GM19043 (cell line): ENCODE results near the gene TBRG4.
"Not testable (repeated sequence)": the region's sequence is repeated elsewhere in the genome, so short reads cannot be mapped to it uniquely, and the experiment has no call there.

Experiments used
- ATAC-seq: cut with Tn5 transposase; IDR thresholded peaks from one replicate; pipeline ENCODE4 v1.9.1; 2021; ENCODE audit warnings: low read depth; ENCODE audit not compliant: unreplicated experiment

Gene TBRG4

DNA sequence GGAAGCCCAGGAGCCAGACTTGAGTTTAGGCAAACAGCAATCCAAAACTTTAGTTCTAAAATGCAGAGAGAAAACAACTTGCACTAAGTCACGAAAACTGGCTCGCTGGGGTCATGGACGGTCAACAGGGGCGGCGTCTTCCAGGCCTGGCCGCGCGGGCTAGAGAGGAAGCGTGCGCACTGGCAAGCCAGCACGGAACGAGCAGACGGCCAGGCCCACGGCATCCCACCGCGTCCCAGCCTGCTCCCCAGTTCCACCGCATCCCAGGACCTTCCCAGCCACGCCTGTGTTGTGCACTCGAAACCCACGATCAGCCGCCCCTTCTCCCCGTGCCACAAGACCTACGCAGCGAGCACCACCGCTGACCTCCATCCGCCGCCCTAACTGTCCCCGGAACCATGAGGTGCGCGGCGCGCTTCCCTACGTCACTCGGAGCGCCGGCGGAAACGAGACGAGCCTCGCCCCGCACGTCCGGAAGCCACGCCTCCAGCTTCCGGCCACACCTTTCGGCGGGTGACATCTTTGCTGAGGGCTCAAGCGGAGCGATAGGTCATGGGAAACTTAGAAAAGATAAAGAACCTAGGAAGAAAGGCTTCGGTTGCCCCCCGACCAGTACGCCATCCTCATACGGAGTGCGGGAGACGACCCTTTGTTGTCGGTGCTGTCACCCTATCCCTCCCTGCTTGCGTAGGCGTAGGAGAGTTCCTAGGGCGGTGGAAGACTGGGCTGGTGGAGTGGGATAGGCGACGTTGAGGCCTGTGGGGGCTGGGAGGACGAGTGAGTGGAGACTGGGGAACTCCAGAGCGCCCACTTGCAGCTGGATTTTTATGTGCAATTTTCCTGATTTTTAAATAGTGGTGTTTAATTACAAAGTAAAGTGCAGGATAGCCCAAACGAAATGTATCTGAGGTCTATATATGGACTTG, at the start of gene TBRG4:
TSS of gene TBRG4 (minus strand) at position 400 of the 926 bp plus-strand sequence. CDS start 2,460 bp downstream, outside the sequence.
- ATAC-seq = peak; percentile 95

DNA sequence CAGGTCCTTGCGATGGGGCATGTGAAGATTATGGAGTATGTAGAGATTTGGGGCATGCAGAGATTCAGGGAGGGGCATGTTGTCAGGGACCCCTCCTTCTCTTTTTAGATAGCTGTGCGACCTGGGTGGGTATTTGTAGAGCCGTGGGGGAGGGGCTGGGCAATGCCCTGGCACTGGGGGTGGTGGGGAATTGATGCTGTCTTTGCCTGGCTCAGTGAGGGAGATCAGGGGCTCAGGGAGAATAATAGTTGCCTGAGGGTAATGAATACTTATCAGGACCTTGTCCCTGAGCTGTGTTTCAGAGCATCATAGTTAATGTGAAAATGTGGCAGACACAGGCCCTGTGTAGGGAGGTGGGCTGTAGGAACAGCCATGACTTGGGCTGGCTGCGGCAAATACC, 49.6 kb upstream of the TBRG4 start:
- no peak for ATAC-seq

DNA sequence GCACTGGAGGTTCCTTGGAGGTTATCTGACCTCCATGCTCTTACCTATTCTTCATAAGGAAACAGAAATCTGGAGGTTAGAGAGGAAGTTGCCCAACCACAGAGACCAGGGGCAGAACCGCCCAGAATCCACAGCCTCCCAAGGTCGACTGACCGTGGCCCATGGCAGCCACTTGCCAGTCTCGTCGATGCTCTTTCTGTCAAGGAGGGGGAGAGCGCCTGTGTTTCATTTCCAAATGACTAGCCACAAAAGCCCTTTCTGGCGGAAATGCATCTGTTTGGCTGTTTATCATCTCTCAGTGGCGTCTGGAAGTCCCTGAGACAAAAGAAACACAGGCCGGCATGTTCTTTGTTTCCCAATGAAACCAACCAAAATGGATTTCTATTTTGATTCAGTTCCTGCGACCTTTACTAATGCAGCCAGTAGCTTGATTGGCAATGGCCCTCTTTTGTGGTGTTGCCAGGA, 49.0 kb upstream of the TBRG4 start:
- peak; percentile 55 for ATAC-seq

DNA sequence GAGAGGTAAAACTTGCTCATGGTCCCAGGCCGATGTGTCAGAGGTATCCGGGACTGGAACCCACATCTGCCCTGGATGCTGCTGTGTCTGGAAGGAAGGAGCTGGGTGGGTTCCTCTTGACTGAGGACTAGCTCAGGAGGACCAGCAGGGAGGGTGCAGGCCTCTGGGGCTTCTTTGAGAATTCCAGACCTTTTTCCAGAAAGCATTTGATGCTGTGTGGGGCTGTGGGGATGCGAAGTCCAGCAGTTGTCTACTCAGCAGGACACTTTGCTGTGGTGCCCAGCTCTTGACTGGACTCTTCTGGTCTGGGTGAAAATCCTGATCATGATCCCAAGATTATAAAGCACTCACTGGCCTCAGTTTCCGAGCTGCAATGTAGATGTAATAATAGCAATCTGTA, 47.8 kb upstream of the TBRG4 start:
- no peak for ATAC-seq

DNA sequence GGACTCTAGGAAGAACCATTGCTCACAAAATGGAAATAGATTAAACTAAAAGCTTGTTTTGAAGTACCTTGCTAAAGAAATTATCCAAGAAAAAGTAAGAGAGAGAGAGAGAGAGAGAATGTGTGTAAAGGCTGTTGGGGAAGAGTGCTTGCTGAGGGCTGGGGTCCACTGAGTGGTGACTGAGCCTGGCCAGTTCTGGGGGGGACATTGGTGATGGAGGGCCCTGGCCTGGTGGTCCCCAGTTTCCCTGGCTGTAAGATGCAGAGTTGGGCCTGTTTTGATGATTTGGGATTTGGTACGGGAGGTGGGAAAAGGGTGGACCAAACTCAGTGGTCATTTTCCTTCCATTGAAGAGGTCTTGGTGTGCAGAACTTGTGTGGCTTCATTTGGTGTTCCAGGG, 47.0 kb upstream of the TBRG4 start:
- ATAC-seq = no peak

DNA sequence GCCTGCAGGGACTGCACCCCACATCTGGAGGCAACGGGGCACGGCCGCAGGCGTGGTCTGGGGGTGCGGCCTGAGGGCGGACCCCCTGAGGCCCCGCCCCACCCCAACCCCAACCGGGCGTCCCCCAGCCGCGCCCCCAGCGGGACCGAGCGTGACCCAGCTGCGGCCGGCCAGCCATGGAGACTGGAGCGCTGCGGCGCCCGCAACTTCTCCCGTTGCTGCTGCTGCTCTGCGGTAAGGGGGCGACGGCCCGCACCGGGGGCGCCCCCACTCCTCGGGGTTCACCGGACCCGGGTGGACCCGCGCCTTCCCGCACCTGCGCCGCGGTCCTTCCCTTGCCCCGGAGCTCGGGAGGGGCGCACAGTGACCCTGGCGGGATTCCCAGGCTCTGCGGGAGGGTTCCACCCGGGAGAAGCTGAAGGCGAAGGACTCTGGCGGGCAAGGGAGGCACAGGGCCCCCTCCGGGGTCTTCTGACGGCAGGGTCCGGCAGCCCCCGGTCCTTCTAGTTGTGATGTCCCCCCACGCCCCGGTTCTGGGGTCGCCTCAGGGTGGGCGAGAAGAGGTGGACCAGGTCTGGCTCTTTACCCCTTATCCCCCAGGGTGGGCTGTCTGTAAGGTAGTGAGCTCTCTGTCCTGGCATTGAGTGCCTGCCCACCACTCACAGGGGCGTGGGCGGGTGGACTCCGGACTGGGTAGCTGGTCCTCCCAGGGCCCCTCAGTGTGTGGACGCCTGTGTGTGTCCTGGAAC, 46.3 kb upstream of the TBRG4 start, which contains the start of gene RAMP3:
TSS of gene RAMP3 (plus strand) at position 139 of the 749 bp plus-strand sequence. CDS start at position 177, 38 bp downstream.
- ATAC-seq = no peak

DNA sequence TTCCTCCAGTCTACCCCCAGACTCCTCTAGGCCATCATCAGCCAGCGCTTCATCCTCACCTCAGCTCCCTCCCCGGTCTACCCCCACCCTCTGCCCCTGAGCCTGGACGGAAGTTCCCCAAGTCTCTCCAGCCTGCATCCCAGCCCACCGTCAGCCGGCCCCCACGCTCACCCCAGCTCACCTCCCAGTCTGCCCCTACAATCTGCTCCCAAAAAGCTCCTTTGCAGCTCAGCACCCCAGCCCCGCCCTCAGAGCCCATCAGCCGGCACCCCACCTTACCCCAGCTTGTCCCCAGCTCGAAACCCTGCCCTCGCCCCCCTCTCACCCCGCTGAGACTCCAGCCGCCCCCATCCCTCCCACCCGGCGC, 45.8 kb upstream of the TBRG4 start:
- no peak for ATAC-seq

DNA sequence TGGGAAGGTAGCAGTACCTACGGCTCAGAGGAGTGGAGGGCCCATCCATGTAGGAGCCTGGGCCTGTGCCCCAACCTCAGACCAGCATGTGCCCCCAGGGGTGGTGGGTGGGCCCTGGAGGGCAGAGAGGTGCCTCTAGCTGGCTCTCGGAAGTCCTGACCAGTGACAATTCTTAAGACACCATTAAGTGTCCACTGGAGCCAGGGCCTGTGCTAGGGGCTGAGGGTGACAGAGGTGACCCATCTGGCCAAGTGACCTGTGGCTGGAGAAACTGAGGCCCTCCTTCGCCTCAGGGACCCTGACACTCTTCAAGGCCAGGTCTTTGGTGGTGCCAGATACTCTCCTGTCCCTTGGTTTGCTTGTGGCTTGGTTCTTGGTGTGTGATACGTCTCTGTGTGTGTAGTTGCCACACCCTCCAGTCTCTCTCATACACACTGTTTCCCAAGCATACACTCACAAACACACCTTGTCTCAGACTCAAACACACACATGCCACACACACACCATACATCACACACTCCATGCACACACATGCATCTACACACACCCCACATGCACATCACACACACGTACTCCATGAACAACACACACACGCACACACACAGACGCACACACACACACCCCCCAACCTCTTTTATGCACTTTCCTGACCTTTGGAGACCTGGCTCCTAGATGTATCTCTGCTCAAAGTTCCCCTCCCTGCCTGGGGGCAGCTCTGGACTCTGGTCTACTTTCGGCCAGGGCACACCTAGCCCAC, 45.2 kb upstream of the TBRG4 start:
- no peak for ATAC-seq

DNA sequence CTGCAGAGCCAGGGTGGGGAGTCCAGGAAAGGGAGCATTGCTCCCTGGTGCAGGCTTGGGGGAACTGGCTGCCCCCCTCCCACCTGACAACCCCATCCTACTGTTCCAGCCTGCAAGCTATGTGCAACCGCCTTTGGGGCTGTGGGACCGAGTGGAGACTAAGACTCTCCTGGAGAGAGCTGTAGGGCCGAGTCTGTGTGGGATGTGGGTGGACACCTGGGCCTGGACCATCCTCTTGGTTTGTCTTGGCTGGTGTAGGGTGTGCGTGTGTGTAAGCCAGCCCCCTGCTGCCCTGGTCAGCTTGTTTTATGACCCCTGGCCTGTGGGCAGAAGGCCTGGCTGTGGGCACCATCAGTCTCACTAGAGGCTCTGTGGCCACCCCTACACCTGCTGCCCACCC, 44.4 kb upstream of the TBRG4 start:
- ATAC-seq = no peak

DNA sequence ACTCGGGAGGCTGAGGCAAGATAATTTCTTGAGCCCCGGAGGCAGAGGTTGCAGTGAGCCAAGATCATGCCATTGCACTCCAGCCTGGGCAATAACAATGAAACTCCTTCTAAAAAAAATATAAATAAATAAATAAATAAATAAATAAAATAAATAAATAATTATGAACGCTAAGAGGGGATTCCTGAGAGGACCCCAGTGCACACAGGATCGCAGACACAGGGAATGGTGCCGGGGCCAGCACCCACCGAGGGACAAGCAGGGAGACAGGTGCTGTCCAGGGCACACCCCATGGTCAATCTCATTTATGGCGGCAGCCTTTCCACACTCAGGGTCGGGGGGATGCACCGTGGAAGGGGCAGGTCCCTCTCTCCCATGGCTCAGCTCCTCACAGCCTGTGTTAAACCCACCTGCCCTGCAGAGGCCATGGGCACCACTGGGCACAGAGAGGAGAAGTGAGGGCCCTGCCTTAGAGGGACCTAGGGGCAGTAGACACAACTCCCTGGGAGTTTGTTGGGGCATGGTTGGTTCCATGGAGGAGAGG, 43.9 kb upstream of the TBRG4 start:
- ATAC-seq = no peak

DNA sequence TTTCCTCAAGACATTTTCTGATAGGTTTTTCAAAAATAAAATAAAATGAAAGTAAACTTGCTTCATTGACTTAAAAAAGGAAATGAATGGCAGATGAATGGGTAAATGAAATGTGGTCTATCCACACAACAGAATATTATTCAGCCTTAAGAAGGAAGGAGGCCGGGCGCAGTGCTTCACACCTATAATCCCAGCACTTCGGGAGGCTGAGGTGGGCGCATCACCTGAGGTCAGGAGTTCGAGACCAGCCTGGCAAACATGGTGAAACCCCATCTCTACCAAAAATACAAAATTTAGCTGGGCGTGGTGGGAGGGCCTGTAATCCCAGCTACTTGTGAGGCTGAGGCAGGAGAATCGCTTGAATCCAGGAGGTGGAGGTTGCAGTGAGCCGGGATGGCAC, 42.4 kb upstream of the TBRG4 start:
- not testable (repeated sequence) for ATAC-seq

DNA sequence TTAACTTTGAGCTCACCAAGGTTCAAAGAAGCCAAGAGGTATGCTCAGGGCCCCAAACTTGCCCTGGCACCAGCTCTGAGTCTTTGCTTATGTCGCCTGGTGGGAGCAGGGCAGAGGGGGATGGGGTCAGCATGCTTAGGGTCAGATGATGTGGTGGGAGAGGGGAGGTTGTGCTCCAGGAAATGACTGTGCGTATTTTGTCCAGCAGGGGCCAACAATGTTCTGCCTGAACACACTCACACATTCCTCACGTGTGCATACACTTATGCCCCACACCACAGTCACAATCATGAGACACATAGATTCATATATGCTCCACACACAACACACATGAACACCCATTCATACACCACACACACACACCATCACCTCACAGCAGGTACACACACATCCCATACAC, 41.7 kb upstream of the TBRG4 start:
- ATAC-seq = no peak

DNA sequence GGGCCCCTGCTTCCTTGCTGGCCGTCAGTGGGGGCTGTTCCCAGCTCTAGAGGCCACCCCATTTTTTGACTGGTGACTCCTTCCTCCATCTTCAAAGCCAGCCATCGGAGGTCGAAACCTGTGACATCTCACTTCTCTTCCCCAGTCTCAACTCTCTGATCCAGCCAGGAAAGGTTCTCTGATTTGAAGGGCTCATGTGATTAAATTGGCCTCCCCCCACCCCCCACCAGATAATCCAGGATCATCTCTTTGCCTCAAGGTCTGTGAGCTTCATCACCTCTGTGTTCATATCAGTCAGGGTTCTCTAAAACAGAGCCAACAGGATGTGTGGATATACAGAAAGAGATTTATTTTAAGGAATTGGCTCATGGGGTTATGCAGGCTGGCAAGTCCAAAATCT, 40.5 kb upstream of the TBRG4 start:
- ATAC-seq = no peak

DNA sequence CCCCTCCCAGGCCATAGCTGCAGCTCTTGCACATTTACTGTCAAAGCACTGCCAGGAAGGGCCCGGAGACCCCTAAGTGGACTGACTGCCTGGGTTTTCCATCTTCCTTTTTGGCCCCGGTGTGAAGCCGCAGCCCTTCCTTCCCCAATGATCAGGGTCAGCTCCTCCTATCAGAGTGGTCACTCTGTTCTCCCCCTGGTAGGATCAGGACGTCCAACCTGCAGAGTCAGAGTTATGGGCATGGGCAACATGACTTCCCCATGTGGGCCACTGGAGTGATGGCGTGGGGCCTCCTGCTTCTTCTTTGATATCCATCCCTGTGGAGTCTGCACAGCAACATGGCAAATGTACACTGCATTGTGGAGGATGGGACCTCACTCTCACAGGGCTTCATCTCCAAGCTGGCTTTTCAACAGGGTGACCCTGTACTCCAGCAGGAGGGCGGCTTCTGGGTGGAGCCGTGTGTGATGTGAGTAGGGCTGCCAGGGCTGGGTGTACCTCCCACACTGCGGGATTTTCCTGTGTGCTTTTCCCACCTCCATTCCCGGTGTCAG, 39.7 kb upstream of the TBRG4 start:
- no peak for ATAC-seq

DNA sequence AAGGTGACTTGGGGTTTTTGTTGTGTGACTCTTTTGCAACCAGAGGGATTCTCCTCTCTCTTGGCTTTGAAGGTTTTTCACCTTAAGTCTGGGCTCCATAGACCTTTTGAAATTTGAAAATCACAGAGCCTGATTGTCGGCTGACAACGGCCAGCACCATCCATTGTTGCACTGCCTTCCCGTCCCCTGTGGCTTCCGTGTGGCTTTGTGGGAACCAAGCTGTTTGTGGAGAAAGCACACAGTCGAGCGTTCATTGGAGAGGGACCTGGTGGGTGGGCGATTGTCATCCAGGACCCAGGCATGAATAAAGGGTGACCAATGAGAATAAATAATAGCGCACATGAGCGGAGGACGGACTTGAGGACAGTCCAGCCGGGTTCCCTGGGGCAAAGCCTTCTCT, 38.7 kb upstream of the TBRG4 start:
- no peak for ATAC-seq

DNA sequence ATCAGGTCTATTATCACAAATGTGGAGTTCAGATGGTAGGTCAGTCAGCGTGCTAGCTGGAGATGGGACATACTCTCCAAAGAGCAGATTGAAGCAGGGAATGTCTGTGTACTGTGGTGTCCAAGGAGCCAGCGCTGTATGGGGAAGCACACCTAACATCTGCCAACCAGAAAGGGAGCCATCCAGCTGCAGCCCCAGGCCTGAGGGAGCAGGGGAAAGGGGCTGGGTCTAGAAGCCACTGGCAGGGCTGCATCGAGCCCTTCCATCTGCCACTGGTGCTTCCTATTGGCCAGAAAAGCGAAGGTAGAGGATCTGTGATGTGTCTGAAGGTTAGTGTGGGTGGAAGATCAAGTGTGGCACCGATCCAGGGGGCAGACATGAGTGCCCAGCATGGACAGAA, 38.1 kb upstream of the TBRG4 start:
- ATAC-seq = no peak

DNA sequence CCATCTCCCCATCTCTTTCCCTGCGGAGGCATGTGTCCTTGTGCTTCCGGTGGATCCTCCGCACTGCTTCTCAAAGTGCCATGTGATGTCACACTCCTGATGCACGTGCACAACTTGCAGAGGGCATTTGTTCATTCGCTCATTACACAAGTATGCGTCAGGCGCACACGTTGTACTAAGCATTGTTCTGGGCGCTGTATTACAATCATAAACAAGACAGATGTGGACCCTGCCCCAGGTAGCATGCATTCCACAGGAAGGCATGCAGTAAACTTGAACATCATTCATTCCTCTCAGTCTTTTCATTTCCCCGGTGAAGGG, 37.1 kb upstream of the TBRG4 start:
- no peak for ATAC-seq

DNA sequence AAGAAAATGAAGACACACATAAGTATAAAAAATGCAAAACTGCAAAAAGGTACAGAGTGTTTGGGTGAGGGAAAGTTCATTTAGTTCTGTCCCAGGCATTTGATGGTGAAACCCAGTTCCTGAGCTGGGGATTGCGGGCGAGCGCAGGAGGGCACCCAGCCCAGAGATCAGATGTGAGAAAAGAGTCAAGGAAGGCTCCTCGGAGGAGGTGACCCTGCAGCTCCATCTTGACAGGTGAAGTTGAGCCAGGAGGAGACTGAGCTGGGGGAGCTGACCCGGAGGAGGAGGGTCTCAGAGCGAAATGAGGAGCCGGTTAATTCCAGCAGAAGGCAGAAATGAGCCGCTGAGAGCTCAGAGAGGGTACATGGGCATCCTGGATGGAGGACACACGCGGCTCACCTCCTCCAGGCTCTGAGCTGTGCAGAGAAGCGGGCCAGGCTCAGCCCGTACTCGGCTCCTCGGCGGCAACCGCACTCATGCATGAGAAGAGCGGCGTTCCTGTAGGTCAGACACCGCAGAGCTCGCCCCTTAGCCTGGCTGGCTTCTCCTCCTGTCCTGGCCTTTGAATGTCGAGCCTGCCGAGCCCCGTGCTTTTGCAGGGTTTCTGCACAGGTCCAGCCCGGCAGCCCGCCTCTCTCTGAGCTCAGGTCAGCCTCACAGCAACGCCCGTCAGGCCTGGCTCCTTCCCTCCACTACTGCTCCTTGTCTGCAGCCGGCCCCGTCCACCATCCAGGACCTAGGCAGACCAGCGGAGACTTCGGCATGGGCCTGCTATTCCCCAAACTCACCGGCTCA, 36.6 kb upstream of the TBRG4 start:
- no peak for ATAC-seq

DNA sequence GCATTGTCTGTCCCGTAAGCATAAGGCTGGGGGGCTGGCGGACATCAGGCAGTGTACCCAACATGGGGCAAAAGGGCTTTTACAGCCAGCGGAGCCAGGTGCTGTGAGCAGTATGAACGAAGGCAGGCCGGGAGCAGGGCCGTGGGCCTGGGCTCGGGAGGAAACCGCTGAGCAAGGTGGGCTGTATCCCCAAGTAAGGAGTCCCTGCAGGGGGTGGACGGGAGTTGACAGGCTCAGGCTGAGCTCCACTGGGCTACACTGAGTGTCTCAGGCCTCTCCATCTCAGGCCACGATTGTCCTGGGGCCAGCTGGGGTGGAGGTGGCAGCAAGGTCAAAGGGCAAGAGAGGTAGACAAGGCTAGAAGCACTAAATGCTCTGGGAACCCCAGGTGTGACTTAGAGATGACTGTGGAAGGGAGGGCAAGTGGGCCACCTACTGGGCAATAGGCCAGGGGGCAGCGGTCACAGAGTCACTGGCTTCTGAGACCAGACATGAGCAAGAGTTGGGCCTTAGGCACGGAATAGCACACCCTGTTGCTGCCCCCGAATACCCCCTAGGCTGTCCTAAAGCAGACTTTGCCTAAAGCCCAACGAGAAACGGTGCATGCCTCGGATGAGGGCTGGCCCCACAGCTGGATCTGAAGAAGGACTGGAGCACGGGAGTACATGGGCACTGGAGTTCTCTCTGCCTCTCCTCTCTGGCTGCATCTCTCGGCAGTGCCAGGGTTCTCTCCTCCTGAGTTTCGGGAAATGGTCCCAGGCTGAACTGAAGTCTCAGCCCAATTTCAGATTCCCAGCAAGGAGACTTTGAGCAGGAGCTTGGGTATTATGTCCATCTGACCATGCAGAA, 35.3 kb upstream of the TBRG4 start:
- ATAC-seq = no peak
